Left lung (tissue), 10 donors: ENCODE measurements around the gene DLG5. TPM values are rescaled to one million over a fixed set of nuclear protein-coding genes. Genes with fewer than 3 reads are reported as not detected.
"Not testable (repeated sequence)": the region's sequence is repeated elsewhere in the genome, so short reads cannot be mapped to it uniquely, and the experiment has no call there.

Experiments
- ATAC-seq: fragments of 200-7000 bp; cut with Tn5 transposase; one replicate; pipeline ENCODE4 v1.9.1; 2020; ENCODE audit warnings: moderate library complexity
- DNase-seq, 4 donors: peaks; one replicate each; pipeline ENCODE4 v3.0.0-alpha.2; 2013 to 2020
- H3K27ac ChIP-seq, 2 donors: fragments of 200-600 bp; sonication (generic) in 1 of 2; one replicate each; pipeline versions ENCODE4 v1.5.0 to v1.8.0; 2020 to 2021
- H3K27me3 ChIP-seq, 2 donors: fragments of 200-600 bp; sonication (generic) in 1 of 2; one replicate each; pipeline versions ENCODE4 v1.5.0 to v1.8.0; 2020 to 2021
- H3K36me3 ChIP-seq, 2 donors: fragments of 200-600 bp; sonication (generic) in 1 of 2; one replicate each; pipeline versions ENCODE4 v1.5.0 to v1.8.0; 2020 to 2021
- H3K4me1 ChIP-seq, 2 donors: fragments of 200-600 bp; one replicate each; pipeline ENCODE4 v1.8.0; 2021
- H3K4me3 ChIP-seq, 2 donors: fragments of 200-600 bp; sonication (generic) in 1 of 2; one replicate each; pipeline versions ENCODE4 v1.5.0 to v1.8.0; 2020 to 2021; ENCODE audit warnings: mild to moderate bottlenecking in 1 of 2
- H3K9me3 ChIP-seq, 2 donors: fragments of 200-600 bp; sonication (generic) in 1 of 2; one replicate each; pipeline versions ENCODE4 v1.5.0 to v1.8.0; 2020 to 2021
- intact Hi-C, 2 donors: fragments of 100-400 bp; cut with DNase I; formaldehyde crosslinking; loops; one replicate each; pipeline versions ENCODE4 v1.11.2 to v1.14.2; 2022
- polyA plus RNA-seq, 6 donors: library from polyadenylated mRNA; unstranded; fragments of 120-200 nt; gene quantifications; one replicate each; pipeline ENCODE4 v1.2.1, GENCODE V29; 2013; ENCODE audit not compliant: insufficient read length in 6 of 6
- total RNA-seq, 2 donors: library from RNA; stranded (reverse); fragmentation: NEBNext Ultra II Directional; extraction: Animal tissue kit (Norgen Biotek cat#: 25700); gene quantifications; one replicate each; pipeline ENCODE4 v1.2.1, GENCODE V29; 2021
- TF ChIP-seq, protein P1 (sequence below), 2 donors: fragments of 200-600 bp; sonication (generic) in 1 of 2; IDR thresholded peaks; one replicate each; pipeline versions ENCODE4 v1.5.0 to v1.8.0; 2021; ENCODE audit warnings: antibody characterized with exemption in 2 of 2
- donor health status: DM: no; HTN: yes; CAD: no.
- donor health status: DM: no; HTN: no; CAD: no.

The DLG5 gene
- total and polyA plus RNA-seq, 8 donors = 17.0 to 53.4 (median 49.0) TPM

DNA sequence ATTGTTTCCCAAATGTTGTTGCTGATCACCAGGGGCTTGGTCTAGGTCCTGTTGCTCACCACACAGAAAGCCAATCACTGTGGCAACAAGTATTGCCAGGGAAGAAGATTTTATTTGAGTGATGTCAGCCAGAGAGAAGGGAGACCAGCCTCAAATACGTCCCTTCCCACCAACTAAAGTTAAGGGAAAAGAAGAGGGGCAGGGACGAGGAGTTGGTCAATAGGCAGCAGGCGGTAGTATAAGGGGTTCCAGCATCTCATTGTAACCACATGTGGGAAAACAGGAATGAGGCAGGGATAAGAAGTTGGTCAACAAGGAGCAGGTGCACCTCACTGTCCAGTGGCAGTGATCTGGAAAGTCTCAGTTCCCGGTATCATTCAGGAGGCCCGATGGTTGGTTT, 150.1 kb downstream of the DLG5 start:
- ATAC-seq (no peak), DNase-seq (no peak)
- Histone ChIP-seq H3K27ac (no peak overlapping the region), H3K4me1 (no peaks in the 10 kb centered on the region), H3K36me3 (peaks cover 0 to 3% of the 10 kb centered on the region in 2 donors), H3K9me3 (peaks cover 0 to 25% of the 10 kb centered on the region in 2 donors), H3K27me3 (no peaks in the 10 kb centered on the region), H3K4me3 (no peak overlapping the region)
- intact Hi-C loops = no loop called here
- TF ChIP-seq, protein P1, sequence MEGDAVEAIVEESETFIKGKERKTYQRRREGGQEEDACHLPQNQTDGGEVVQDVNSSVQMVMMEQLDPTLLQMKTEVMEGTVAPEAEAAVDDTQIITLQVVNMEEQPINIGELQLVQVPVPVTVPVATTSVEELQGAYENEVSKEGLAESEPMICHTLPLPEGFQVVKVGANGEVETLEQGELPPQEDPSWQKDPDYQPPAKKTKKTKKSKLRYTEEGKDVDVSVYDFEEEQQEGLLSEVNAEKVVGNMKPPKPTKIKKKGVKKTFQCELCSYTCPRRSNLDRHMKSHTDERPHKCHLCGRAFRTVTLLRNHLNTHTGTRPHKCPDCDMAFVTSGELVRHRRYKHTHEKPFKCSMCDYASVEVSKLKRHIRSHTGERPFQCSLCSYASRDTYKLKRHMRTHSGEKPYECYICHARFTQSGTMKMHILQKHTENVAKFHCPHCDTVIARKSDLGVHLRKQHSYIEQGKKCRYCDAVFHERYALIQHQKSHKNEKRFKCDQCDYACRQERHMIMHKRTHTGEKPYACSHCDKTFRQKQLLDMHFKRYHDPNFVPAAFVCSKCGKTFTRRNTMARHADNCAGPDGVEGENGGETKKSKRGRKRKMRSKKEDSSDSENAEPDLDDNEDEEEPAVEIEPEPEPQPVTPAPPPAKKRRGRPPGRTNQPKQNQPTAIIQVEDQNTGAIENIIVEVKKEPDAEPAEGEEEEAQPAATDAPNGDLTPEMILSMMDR (IDR thresholded peaks at IDR 0.05) = no peak

DNA sequence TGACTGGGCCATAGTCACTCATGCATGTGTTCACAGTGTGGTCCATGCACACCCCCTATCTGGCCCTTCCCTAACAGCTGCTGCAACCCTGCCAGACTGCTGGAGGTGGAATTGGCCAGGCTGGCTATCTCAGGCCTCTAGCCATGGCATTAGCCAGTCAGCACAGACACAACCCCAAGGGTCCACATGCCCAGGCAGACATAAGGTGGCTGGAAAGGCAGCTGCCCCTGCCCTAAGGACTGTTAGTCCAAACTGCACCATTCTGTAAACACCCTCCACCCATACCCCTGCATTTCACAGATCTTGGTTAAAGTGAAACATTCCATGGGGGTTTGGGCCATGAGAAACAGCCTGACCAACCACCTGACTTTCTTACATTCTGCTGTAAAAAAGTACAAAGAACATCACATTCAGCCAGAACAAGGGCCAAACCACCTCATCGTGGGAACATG, 151.6 kb downstream of the DLG5 start:
- Histone ChIP-seq H3K4me3 (no peak overlapping the region), H3K27ac (no peak overlapping the region), H3K27me3 (no peaks in the 10 kb centered on the region), H3K9me3 (peaks cover 0 to 22% of the 10 kb centered on the region in 2 donors), H3K4me1 (no peaks in the 10 kb centered on the region), H3K36me3 (peaks cover 0 to 1% of the 10 kb centered on the region in 2 donors)
- TF ChIP-seq, protein P1 (IDR thresholded peaks at IDR 0.05) = no peak
- DNase-seq = no peak
- intact Hi-C loops = no loop called here
- no peak for ATAC-seq

DNA sequence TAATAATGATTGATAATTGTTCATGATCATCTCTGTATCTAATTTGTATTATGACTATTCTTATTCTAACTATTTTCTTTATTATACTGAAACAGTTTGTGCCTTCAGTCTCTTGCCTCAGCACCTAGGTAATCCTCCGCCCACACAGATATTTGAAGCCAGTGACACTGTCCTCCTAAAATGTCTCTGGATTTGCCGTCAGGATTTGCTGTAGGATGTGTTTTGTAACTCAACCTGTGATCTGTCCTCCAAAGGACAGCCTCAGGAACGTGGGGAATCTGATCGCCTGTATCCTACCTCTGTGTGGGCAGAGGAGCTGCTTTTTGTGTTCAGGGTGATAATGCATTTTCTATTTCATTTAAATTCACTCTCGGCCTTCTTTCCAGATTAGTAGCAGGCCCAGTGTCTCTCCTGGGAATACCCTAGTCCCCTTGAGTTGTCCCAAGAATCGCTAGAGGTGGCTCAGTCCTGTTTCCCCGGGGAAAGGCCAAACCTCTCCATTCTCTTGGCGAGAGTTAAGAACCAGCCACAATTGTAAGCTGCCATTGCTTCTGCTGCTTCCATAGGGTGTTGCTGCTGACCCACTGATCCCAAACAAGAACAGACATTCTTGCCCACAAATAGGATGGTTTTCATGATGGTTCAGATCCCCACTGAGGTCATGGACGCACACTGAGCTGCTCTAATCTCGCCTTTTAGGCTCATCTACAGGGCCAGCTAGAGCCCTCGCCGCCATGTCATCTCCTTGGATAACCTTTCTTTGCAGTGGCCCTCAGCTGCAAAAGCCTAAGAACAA, 152.7 kb downstream of the DLG5 start:
- H3K27me3 ChIP-seq = no peaks in the 10 kb centered on the region
- no peak overlapping the region for H3K27ac ChIP-seq
- no peak overlapping the region for H3K4me3 ChIP-seq
- H3K4me1 ChIP-seq = no peaks in the 10 kb centered on the region
- TF ChIP-seq, protein P1 (IDR thresholded peaks at IDR 0.05) = no peak
- ATAC-seq (no peak), DNase-seq (no peak)
- no peaks in the 10 kb centered on the region for H3K36me3 ChIP-seq
- peaks cover 0 to 20% of the 10 kb centered on the region in 2 donors for H3K9me3 ChIP-seq
- intact Hi-C loops = no loop called here

DNA sequence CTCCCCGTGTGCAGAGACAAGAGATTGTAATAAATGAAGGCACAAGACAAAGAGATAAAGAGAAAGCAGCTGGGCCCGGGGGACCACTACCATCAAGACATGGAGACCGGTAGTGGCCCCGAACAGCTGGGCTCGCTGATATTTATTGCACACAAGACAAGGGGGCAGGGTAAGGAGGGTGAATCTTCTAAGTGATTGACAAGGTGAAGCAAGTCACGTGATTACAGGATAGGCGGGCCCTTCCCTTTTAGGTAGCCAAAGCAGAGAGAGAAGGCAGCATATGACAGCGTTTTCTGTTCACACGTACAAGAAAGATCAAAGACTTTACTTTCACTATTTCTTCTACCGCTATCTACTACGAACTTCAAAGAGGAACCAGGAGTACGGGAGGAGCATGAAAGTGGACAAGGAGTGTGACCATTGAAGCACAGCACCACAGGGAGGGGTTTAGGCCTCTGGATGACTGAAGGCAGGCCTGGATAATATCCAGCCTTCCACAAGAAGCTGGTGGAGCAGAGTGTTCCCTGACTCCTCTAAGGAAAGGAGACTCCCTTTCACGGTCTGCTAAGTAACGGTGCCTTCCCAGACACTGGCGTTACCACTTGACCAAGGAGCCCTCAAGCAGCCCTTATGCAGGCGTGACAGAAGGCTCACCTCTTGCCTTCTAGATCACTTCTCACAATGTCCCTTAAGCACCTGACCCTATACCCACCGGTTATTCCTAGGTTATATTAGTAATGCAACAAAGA, 153.5 kb downstream of the DLG5 start:
- intact Hi-C loops, H3K4me1 ChIP-seq, H3K27ac ChIP-seq, DNase-seq, H3K36me3 ChIP-seq, H3K4me3 ChIP-seq, ATAC-seq, H3K27me3 ChIP-seq: not testable (repeated sequence)
- H3K9me3 ChIP-seq = peaks cover 0 to 20% of the 10 kb centered on the region in 2 donors

DNA sequence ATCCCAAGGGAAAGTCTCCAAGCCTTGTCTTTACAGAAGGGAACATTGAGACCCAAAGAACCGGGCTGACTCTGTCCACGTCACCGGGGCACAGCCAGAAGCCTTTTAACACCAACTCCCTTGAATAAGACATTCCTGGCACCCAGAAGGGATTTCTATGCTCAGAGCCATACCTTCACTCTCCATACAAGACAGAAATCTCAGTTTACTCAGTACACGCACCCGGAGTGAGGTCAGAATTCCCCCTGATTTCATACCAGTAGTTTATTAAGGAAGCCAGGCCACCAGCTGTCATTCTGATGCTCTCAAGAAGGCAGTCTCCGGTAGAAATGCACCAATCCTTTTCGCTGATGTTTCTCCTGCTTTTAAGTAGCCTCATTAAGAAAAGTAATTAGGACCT, 154.7 kb downstream of the DLG5 start:
- Histone ChIP-seq H3K36me3 (no peaks in the 10 kb centered on the region), H3K27me3 (no peaks in the 10 kb centered on the region), H3K4me3 (no peak overlapping the region), H3K9me3 (peaks cover 0 to 9% of the 10 kb centered on the region in 2 donors), H3K27ac (no peak overlapping the region), H3K4me1 (no peaks in the 10 kb centered on the region)
- intact Hi-C loops = no loop called here
- TF ChIP-seq, protein P1 (IDR thresholded peaks at IDR 0.05) = no peak
- ATAC-seq = no peak
- no peak for DNase-seq
